Hematopoietic multipotent progenitor cell treated with erythropoietin and hydrocortisone succinate and interleukin-3 and kit ligand, for 17 days (in vitro differentiated cells): Measurements from ENCODE around the gene BCL11B.

ENCODE experiments used
- DNase-seq: peaks from one replicate; pipeline ENCODE4 v3.0.0-alpha.2; 2015; ENCODE audit warnings: low spot score

BCL11B gene

DNA sequence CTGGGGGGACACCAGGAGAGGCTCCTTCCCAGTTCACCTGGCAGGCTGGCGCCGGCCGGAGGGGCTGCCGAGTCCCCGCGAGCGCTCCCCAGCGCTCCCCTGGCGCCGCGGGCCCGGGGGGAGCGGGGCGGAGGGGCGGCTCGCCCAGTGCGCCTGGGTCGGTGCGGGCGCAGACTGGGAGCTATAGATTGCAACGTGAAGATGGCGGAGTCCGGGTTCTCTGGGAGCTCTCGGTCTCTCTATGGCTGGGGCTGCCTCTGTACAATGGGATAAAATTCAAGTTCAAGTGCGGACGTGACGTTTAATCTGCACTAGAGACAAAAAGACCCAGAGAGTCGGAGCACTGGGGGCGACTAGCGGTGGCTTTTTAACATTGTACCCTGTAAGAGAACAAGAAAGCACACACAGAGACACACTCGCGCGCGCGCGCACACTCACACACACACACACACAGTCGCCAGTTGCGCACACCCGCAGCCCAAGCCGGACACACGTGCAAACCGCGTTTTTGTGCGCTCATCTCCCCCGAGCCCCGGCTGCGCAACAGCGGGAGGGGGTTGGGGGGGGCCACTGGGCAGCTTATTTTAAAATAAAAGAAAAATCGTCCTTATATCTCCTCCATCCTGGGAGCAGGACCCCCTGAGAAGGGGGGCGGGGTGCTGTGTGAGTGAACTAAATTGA, at the start of gene BCL11B:
TSS of gene BCL11B (minus strand) at position 247 of the 681 bp plus-strand sequence. CDS start 979 bp downstream, outside the sequence.
- no peak for DNase-seq

DNA sequence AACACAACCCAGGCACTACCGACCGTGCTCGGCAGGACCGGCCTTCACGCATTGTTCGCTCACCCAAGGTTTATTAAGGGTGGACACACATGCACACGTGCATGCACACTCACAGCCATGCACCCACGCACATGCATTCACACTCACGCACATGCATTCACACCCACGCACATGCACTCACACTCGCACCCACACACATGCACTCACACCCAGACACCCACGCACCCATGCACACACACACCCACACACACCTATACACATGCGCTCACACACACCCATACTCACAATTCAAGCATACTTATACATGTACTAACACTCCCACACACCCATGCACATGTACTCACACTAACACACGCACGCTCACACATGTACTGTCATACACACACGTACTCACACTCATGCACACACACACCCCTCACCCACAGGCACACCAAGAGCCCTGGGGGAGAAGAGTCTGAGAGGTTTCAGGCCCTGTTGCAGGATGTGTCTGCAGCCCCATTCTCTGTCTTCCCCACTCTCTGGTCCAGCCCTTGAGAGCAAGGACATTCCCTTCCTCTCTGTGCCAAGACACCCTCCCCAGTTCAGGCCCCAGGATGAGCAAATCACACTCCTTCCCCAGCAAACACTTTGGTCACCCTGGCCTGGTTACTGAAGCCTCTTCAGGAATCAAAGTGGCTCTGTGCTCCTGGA, 49.4 kb upstream of the BCL11B start:
- DNase-seq: no peak

DNA sequence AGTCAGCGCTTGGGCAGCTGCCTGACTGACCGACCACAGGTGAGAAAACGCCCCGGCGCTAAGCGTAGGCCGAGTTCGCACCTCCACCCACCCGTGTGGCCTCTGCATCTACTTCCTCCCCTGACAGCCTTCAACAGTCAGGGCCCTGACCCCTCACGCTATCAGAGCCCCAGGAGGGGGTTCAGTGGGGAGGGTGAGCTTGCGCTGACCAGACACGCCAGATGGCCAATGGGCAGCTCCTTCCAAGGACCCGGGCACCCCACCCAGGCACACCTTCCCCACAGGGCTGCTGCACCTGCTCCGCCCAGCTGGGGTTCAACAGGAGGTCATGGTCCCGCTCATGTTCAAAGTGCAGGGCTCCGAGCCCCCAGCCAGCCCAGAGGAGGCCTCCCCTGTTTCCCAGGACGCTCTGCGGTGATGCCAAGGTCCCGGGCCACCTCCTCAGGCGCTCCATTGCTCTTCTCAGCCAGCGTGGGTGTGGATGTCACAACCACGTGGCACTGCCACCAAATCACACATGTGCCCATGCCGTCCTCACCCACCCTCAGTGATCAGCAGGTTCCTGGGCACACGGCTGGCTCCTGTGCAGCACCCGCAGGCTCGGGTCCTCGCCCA, 48.7 kb upstream of the BCL11B start:
- no peak for DNase-seq

DNA sequence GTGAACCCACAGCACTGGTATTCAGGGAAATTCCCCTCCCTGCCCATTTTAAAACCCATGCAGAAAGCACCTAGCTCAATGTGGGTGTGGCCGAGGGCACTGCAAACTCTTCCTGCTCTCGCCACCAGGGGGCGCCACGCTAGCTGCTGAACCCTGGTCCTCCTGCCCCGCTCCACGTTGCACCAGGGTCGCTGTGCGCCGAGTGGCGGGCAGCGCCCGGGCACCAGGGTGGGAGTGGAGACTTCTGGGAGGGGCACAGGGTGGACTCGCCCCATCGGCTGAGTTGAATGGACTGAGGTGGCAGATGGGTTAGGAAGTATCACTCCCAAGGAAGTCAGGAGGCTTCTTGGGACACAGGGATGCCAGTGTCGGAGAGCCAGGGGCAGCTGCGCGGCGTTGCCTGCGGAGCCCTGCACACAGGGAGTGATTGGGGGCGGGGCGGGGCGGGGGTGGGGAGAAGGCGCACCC, 48.1 kb upstream of the BCL11B start:
- peak; percentile 63 for DNase-seq

DNA sequence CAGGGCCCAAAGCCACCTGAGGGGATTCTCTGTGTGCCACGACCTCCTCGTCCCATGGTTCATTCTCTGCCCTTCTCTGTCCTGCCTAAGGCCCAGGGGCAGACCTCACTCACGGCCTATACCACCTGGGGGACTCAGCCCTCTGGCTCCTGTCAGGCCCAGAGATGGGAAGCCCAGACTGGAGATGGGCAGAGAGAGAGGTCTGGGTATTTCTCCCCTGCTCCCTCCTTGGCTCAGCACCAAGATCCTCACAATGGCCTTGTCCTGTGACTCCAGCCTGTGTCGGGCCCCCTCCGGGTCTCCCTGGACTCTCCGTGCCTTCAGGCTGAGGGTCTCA, 46.9 kb upstream of the BCL11B start:
- DNase-seq: no peak

DNA sequence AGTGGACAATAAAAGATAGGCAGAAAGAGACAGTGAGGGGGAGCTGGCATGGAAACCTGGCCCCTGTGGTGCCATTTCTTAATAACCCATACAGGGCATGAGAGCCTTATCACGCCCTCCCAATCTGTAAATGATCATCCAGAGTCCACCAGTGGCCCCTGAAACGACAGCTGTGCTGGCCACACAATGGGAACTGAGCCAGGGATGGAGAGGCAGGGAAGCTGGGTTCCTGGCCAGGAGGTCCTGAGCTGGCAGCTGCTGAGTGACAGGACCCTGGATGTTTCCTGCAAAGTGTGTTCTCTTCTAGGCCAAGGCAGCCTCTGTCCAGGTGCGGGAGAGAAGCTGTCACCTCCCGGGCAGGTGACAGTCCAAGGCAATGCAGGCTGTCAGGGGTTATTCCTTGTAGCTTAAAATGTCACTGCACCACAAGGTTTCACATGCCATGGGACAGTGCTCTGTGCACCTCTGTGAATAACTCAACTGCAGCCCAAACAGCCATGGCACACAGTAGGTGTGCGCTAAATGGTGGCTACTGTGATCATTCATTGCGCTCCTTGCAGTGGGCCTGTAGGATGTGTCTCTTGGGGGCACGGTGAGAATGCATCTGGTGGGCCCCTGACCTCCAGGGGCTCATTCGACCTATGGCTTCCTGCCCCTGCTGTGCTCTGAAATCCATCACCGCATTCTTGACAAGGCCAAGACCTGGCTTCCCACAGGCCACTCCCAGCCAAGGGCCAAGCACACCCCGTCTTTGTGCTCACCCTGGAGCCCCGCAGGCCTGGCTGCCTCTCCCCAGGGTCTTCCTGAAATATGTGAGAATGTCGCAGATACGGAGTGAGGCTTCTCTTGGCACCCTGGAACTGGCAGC, 46.3 kb upstream of the BCL11B start:
- no peak for DNase-seq

DNA sequence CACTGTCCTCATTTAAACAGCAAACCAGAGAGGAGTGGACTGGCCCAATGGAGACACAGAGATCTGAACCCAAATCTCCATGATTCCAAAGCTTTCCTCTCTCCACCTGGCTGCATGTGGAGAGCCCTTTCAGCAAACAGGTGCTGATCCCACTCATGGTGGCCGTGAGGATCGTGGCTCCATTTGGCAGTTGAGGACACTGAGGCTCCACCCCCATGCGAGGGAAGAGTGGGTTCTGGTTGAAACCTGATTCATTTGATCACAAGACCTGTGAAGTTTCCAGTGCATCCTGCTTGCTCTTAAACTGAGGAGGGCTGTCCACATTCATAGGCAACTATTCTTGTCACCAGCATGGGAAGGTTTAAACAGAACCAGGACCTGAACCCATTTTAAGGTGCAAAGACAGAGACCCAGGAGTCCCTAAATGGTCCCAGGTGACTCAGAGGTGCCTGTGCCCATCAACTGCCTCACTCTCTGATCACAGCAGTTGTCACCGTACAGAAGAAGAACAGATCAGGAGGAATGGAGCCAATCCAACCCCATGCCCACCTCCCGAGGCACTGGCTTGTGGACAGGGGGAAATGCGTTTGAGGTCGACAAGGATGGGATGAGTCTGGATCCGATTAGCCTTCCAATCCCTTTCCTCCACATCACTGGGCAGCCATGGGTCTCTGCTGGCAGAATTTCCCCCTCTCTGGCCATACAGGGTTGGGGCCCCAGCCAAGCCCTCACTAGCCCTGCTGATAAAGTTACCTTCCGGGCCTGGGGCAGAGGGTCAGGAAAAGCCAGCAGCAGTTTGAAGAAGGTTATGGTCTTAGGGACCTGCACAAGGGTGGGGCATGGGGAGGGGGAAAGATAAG, 45.5 kb upstream of the BCL11B start:
- DNase-seq: no peak

DNA sequence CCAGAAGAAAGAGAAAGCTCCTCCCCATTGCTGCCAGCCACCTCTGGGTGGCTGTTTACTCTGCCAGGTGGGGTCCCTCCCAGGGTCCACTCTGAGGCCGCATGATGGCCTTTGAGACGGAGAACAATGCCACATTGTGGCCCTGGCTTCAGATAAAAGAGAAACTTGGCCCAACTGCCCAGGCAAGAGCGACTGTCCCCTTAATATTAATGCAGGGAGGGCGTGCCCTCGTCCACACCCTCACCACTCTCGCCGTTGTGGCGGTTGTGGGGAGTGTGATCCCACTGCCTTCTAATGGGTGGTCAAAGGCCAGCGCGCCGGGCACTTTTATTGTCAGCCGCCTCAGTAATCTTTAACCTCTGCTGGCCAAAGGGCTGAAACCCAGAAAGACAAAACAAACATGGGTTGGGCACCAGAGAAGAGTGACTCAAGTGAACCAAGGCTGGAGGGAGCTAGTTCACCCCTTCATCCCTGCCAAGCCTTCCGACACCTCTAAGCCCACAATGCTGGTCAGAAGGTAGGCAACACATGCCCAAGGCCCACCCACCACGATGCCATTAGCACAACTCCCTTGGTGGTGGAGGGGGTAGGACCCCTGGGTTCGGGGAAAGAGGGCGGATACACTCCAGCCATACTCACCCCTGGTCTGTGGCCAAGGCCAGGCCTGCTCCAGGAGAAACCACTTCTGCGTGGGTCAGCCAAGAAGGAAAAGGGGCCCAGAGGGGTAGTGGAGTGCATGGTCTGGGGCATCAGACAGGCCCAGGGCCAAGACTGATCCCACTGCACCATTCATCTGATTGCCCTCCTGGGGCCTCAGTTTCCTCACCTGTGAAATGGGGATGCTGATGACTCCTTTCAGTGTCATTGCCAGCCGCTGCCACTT, 44.5 kb upstream of the BCL11B start:
- DNase-seq: no peak

DNA sequence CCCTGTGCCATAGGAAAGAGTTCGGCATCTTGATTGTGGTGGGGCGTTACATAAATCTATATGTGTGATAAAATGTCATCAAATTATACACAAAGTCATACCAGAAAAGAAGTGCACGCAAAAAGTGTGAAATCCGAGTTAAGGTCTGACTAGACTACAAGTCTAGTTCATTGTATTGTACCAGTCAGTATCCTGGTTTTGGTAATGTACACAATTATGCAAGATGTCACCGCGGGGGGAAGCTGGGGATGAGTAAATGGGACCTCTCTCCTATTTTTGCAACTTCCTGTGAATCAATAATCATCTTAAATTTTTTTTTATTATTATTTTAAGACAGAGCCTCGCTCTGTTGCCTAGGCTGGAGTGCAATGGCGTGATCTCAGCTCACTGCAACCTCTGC, 43.2 kb upstream of the BCL11B start:
- no peak for DNase-seq

DNA sequence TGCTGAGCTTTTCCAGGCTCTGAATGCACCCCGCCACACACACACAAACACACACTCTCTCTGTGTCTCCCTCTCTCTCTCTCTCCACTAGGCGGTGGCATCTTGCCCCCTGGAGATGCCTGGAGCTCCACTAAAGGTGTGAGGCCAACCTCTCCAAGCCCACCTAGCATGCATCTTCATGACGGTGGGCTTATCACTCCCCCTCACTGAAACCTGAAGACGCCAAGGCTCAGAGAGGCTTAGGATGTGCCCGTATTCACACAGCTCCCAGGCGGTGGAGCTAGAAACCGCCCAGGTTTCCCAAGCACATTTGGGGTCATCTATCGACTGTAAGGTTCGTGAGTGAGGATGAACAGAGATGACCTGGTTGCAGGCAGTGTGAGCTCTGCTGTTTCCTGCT, 42.6 kb upstream of the BCL11B start:
- DNase-seq: no peak

DNA sequence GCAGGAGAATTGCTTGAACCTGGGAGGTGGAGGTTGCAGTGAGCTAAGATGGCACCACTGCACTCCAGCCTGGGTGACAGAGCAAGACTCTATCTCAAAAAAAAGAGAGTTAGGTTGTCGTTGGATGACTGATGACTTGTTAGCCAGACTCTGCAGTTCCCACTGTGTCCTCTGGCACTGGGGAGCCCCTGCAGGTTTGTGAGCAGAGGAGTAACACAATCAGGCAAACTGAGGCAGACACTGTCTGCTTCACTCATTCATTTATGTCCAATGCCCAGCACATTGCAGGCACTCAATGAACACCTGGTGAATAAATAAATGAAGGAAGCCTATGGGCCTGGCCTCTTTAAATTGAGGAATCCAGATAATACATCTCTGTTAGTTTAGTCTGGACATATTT, 41.2 kb upstream of the BCL11B start:
- DNase-seq: no peak

DNA sequence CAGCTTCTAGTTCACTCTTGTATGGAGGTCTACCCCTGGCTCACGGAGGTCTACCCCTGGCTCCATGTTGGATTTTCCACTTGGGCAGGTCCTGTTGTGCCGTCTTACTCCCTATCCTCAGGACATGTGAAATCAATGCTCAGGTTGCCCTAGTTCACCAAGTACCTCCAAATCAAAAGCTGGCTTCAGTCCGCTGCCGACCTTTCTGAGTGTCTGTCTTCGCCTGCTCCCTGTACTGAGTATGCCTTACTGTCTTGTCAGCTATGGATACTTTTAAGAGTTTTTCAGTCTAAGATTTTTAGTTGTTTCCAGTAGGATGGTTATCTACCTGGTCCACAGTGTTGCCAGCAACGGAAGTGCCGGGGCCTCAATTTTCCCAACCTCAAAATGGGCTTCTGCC, 40.1 kb upstream of the BCL11B start:
- no peak for DNase-seq

DNA sequence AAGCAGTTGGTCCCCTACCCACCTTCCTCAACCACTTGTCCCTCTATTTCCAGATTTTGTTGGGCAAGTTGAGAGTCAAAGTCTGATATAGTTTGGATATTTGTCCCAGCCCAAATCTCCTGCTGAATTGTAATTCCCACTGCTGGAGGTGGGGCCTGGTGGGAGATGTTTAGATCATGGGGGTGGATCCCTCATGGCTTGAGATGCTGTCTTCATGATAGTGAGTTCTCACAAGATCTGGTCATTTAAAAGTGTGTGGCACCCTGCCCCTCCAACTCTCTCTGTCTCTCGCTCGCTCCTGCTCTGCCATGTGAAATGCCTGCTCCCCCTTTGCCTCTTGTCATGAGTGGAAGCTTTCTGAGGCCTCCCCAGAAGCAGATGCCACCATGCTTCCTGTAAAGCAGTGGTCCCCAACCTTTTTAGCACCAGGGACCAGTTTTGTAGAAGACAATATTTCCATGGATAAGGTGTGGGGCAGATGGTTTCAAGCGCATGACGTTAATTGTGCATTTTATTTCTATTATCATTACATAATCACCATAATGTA, 37.3 kb upstream of the BCL11B start:
- no peak for DNase-seq

DNA sequence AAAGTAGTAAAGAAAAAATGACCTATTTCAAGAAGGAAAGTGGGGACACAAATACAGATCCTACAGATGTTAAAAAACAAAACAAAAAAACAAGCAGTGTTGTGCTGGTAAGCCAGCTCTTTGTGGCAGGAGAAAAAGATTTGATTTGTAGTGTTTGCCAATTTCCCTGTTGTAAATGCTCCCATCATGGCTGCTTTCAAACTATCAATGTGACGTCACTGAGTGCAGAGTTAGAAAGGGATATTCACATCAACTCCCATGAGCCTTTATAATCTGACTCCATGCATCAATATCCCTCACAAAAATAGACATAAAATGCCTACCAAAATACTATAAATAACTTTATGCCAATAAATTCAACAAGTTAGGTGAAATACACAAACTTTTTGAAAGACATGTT, 32.2 kb upstream of the BCL11B start:
- no peak for DNase-seq

DNA sequence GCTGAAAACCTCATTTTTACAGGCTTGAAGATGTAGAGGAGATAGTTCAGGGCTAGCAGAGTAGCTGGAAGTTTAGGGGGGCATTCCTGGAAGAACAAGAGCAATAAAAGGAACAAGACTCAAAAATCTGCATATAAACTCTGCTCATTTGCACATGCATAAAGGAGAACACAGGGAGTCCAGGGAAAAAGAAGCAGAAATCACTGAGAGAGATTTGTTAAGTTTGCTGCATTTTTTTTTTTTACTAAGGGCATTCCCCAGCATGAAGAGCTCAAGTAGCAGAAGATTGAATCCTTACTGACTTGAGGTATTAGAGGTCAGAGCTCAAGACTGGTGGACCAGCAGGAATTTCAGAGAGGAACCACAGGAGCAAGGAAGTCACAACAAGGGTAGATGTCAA, 28.2 kb upstream of the BCL11B start:
- no peak for DNase-seq

DNA sequence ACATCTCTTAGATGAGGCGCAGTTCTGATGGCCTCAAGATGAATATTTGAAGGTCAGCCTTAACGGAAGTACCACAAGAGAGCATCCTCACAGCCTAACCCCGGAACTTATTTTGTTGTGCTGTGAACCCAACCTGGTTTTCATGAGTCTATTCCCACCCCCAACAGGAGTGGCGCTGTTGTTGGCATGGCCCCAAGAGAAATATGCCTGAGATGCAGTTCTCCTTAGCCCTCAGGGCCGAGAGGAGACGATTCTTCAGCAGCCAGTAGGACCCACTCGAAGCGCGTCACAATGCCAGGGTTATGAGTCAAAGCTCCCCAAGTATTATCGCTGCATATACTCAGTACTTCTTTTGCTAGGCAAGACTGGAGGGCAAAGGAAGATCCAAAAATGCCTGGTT, 24.5 kb upstream of the BCL11B start:
- no peak for DNase-seq

DNA sequence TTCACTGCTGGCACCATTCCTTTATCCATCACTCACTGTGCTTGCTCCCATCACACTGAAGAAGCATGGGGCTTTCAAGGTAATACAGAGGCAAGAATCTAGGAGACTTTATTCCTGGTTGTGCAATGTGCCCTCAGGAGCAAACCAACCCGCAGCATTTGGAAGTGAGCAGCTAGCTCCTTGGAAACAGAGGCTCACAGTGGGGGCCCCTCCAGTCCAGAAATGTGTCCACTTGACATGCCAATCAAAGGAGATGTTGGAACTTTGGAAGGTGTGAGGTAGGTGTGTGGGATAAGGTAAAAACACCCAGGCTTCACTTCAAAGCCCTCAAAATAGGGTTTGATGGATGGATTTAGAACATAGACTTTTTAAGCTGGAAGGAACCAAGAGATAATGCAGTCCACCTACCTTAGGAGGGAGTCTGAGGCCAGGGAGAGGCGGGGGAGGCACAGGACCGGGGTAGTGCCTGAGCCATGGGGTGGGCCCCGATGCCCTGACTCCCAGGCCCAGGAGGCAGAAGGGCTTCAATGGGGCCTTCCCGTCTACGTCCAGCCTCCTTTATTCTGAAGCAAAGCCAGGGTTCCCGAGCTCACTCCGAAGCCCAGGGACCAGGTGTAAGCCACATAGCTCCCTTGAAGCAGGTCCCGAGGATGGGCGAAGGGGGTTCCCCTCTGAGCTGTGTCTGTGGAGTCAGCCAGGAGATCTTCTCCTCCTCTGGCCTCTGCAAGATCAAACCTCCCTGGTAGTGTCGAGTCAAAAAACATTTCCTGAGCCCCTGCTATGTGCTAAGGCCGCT, 17.6 kb upstream of the BCL11B start:
- DNase-seq: no peak

DNA sequence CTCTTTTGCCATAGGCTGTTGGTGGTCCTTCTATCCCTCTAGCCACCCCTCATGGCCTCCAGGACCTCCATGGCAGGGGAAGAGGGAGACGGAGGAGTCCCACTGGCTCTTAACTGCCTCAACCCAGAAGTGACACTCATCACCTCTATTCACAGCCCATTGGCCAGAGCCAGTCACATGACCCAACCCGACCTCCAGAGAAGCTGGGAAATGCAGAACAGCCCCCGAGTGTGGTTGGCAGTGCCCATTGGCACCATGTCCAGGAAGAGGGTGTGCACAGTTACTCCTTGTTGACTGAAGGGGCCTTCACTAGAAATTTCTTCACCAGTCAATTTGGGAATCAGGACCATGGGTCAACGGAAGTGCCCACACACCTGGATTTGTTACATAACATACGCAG, 17.0 kb upstream of the BCL11B start:
- no peak for DNase-seq

DNA sequence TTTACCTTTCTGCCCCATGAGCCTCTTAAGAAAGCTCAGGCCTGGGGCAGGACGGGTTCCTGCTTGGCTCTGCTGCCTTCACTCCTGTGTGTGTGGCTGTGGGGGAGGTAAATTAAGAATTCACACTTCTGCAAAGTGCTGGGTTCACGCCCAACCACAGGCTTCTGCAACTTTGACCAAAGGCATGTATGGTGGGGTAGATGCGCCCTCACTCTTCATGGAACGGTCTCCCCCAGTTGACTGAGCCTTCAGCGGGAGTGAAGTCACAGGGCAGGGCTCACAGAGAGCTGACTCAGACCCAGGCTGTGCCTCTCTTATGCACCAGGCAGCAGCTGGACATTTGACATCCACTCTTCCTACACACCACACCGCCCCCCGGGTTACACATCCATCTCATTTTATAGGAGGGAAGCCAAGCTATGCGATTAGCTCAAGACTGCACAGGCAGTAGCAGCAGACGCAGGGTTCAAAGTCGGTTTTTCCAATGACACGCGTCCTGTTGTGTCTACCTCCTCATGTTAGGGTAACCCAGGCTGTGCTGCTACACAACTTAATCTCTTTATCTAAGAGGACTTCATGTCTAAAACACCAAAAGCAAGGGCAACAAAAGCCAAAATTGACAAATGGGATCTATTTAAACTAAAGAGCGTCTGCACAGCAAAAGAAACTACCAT, 15.4 kb upstream of the BCL11B start:
- DNase-seq: no peak
